Stimulated activated naive B cell treated with anti-CD40 and anti-IgM and Interleukin-4, amounts not matched to agents 10 μg/mL and 1 μg/mL and 100 μg/mL, for 72 hours (primary cell): ENCODE measurements around the gene ZFP36L2.

Source experiments
- ATAC-seq, 2 donors: fragments of 150-1000 bp; cut with Tn5 transposase; replicated peaks; 2 replicates each; pipeline ENCODE4 v1.10.0; 2021; ENCODE audit warnings: moderate library complexity in 1 of 2
- DNase-seq: peaks from one replicate; pipeline ENCODE4 v3.0.0; 2021
- H3K27ac Mint-ChIP-seq: one replicate; pipeline ENCODE4 v1.8.0; 2022; ENCODE audit warnings: mild to moderate bottlenecking, mixed read lengths
- H3K27me3 Mint-ChIP-seq, 2 donors: one replicate each; pipeline ENCODE4 v1.8.0; 2022; ENCODE audit warnings: mixed read lengths in 2 of 2
- H3K36me3 Mint-ChIP-seq, 2 donors: one replicate each; pipeline ENCODE4 v1.8.0; 2022; ENCODE audit warnings: mixed read lengths in 2 of 2, mild to moderate bottlenecking in 1 of 2
- H3K4me1 Mint-ChIP-seq, 2 donors: one replicate each; pipeline ENCODE4 v1.8.0; 2022; ENCODE audit warnings: mixed read lengths in 2 of 2, mild to moderate bottlenecking in 1 of 2
- H3K4me3 Mint-ChIP-seq, 2 donors: one replicate each; pipeline ENCODE4 v1.8.0; 2022; ENCODE audit warnings: mild to moderate bottlenecking in 2 of 2, mixed read lengths in 2 of 2, moderate library complexity in 1 of 2
- H3K9me3 Mint-ChIP-seq, 2 donors: one replicate each; pipeline ENCODE4 v1.8.0; 2022; ENCODE audit warnings: mixed read lengths in 2 of 2, mild to moderate bottlenecking in 1 of 2

The ZFP36L2 gene

DNA sequence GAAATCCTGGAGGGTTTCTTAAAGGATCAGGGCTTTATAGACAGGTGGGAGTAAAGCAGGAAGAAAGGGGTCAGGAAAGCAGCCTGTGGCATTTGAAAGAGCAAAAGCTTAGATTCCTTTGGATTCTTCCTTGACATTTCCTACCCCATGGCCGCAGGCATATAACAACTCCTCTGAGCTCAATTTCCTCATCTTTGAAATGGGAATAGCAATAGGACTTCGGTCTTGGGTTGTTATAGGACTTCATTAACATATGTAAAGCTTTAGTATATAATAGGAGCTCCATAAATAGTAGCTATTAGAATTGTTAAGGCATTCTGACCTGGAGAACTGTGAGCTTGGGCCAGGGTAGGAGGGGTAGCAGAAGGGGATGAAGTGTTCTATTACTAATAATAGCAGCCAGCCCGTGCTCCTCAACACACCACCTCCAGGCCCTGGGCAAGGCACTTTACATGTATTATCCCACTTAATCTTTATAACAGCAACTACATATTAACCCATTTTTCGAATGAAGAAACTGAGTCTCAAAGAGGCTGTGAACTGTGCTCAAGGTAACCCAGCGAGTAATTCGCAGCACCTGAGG lies 10.6 kb downstream of the ZFP36L2 start:
- H3K4me3 Mint-ChIP-seq = no peak overlapping the region
- H3K4me1 Mint-ChIP-seq = peaks cover 32 to 52% of the 10 kb centered on the region in 2 donors
- H3K9me3 Mint-ChIP-seq = no peaks in the 10 kb centered on the region
- H3K27ac Mint-ChIP-seq = no peak overlapping the region
- peaks cover 0 to 3% of the 10 kb centered on the region in 2 donors for H3K36me3 Mint-ChIP-seq
- H3K27me3 Mint-ChIP-seq = no peaks in the 10 kb centered on the region
- no peak for DNase-seq
- ATAC-seq = no peak

DNA sequence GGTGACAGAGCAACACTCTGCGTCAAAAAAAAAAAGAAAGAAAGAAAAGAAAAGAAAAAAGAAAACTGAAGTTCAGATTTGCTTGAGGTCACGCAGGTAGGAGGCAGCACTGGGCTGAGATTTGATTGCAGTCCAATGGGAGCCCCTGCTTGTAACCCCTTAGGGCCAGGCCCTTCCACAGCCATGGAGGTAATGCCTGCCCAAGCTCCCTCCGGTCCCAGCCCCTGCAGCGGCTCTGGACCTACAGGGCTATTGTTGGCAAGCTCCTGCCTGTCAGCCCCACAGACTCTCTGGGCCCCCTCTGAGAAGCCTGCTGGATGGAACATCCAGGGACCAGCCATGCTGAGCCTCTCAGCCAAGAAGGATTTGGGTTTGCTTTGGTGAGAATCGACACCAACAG lies 12.2 kb downstream of the ZFP36L2 start:
- no peak for ATAC-seq

DNA sequence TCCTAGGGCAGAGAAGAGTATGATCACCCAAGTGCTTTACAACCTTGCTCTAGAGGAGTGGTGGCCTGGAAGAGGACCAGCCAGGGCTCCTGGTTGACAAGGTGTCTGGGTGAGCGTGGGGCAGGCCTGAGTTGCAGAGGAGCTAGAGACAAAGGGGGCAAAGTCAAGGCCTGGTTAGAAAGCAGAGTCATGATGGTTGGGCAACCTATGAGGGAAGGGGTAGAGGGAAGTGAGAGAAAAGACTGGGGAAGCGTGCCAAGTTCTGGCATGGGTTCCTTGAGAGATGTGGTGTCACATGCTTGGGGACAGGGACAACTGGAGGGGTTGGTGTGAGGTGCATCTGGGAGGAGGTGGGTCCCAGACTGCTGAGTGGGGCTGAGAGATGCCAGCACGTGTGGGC lies 13.5 kb downstream of the ZFP36L2 start:
- Mint-ChIP-seq H3K36me3 (peaks cover 0 to 3% of the 10 kb centered on the region in 2 donors), H3K4me1 (peaks cover 24 to 35% of the 10 kb centered on the region in 2 donors), H3K9me3 (no peaks in the 10 kb centered on the region), H3K27ac (peak overlapping the region; percentile 80), H3K27me3 (no peaks in the 10 kb centered on the region), H3K4me3 (no peak overlapping the region)
- DNase-seq (peak; percentile 41), ATAC-seq (peak; percentile 83 to 85)

More for the DNA sequence above, 12.2 kb downstream of the ZFP36L2 start:
- Mint-ChIP-seq H3K36me3 (peaks cover 0 to 3% of the 10 kb centered on the region in 2 donors), H3K27ac (no peak overlapping the region), H3K9me3 (no peaks in the 10 kb centered on the region), H3K4me1 (peaks cover 30 to 47% of the 10 kb centered on the region in 2 donors), H3K27me3 (no peaks in the 10 kb centered on the region), H3K4me3 (no peak overlapping the region)
- no peak for DNase-seq

DNA sequence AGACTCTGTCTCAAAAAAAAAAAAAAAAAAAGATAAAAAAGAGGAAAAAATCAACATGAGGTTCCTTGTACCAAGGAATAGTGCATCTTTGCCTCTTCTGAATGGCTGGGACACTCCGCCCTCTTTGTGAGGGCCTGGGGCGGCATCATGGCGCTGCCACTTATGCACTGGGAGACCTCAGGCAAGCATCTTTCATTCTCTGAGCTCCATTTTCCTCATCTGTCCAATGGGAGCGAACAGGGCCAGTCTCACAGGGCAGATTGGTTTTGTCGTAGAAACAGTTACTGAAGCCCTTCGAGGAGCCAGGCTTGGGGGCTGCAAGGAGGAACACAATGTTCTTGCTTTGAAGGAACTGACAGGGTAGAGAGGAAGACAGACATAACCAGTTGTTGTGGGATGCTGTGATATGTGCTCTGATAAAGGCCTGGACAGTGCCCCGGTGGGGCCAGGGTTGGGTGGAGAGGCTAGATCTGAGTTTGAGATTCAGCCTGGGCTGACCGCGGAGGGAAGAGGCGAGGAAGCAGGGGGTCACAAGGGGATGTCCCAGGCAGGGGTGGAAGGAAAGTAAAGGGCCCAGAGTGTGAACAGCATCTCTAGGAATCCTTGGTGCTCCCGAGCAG lies 14.1 kb downstream of the ZFP36L2 start:
- Mint-ChIP-seq H3K27ac (peak overlapping the region; percentile 80), H3K36me3 (peaks cover 0 to 3% of the 10 kb centered on the region in 2 donors)
- no peak for DNase-seq

DNA sequence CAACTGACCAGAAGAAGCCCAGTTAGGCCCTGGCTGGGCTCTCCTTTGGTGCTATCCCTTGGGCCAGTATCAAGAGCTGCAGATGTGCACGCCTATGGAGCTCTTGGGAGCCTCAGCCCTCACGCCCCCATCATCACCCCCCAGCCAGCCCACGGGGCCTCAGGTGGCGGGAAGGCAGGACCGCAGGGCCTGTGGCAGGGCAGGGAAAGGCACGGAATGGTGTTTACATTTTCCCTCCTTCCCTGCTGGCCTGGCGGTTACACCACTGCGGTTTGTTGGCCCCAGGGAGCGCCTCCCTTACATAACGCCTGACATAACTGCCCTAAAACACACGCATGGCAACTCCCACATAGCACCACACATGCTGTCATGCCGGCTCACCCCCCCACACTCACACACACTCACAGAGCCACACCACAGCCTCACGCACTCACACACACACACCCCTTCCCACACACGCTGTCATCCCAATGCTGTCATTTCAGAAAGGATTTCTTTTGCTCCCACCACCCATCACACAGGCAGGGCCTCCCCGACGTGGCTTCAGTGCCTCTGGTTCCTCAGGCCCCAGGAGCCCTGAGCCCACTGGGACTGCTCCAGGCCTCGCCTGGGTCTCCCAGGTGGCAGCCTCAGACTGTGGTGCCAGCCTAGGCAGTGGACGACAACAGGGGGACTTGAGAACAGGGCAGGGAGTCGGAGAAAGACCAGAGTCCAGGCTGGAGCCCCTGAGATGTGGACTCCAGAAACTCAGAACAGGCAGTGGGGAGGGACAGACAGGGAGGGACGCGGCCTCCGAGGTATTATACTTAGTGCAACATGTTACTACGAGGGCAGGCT lies 15.7 kb downstream of the ZFP36L2 start:
- peaks cover 31 to 50% of the 10 kb centered on the region in 2 donors for H3K4me1 Mint-ChIP-seq

More for the DNA sequence above, 14.1 kb downstream of the ZFP36L2 start:
- Mint-ChIP-seq H3K4me3 (no peak overlapping the region), H3K27me3 (no peaks in the 10 kb centered on the region), H3K9me3 (no peaks in the 10 kb centered on the region), H3K4me1 (peaks cover 26 to 35% of the 10 kb centered on the region in 2 donors)
- peak in 1 of 2 donors; percentile 22 for ATAC-seq

DNA sequence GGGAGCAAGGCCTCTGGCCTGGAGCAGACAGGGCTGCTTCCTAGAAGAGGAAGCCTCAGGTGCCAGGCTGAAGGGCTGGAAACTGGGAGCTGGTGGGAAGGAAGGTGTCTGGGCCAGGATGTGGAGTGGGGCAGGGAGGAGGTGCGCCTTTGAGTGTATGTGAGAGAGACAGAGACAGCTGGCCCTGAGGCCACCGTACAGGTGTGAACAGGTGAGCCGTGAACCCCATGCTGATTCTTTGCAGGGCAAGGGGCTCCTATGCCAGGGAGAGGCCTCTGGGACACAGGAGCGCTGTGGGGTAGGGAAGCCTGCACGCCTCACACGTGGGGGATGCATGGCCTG lies 16.3 kb downstream of the ZFP36L2 start:
- Mint-ChIP-seq H3K27ac (no peak overlapping the region), H3K9me3 (no peaks in the 10 kb centered on the region), H3K36me3 (peaks cover 3% of the 10 kb centered on the region in 2 donors), H3K4me3 (no peak overlapping the region), H3K4me1 (peaks cover 31 to 51% of the 10 kb centered on the region in 2 donors), H3K27me3 (no peaks in the 10 kb centered on the region)
- ATAC-seq = no peak
- no peak for DNase-seq

More for the DNA sequence above, 15.7 kb downstream of the ZFP36L2 start:
- Mint-ChIP-seq H3K9me3 (no peaks in the 10 kb centered on the region), H3K4me3 (no peak overlapping the region), H3K36me3 (peaks cover 3% of the 10 kb centered on the region in 2 donors), H3K27ac (no peak overlapping the region), H3K27me3 (no peaks in the 10 kb centered on the region)
- no peak for DNase-seq
- ATAC-seq = peak; percentile 52 to 57

DNA sequence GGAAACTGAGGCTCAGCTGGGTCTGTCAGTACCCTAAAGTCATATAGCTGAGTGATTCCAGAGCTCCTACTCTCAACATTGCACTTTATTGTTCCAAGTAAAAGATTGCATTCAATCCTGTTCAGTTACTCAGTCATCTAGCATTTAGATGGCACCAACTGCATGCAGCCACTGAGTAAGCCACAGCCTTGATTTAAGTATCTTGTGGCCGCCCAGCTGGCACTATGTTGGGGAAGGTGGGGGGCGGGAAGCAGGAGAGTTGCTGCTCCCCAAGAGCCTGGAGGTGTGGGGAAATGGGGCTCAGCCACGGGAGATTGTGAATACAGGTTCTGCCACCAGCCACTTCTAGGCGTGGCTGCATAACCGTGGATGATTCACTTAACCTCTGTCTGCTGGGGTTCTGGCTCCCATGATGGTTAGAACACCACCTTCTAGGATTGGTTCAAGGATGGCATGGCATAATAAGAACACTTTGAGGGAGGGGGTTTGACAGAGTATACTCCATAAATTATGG lies 17.1 kb downstream of the ZFP36L2 start:
- Mint-ChIP-seq H3K4me1 (peaks cover 31 to 51% of the 10 kb centered on the region in 2 donors), H3K4me3 (no peak overlapping the region), H3K36me3 (peaks cover 3% of the 10 kb centered on the region in 2 donors), H3K9me3 (no peaks in the 10 kb centered on the region), H3K27me3 (no peaks in the 10 kb centered on the region), H3K27ac (no peak overlapping the region)
- ATAC-seq (no peak), DNase-seq (no peak)

DNA sequence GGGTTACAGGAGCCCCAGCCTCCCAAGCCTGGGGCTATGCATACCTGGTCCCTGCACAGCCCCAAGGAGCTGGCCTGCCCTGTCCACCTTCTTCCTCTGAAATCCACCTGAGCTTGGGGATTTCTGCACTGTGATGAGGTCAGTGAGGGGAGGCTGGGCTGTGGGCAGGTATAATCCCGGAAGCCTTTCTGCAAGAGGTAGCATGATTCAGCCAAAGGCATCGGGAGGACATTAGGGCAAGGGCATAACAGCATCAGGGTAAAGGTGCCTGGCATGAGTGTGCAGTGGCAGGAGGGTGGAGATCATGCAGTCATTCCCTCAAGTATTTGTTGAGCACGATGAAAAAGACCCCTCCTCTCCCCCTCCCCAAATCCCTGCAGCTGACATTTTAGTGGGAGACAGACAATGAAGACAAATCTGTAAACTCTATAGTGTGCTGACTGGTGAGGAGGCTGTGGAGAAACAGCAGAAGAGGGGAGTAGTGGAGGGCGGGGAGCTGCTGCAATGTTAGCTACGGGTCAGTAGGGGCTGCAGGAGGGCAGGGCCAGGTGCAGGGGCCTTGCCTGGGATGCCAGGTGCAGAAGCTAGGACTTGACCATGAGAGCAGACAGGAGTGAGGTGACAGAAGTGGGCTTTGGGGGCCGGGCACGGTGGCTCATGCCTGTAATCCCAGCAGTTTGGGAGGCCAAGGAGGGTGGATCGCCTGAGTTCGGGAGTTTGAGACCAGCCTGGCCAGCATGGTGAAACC lies 18.7 kb downstream of the ZFP36L2 start:
- DNase-seq (no peak), ATAC-seq (no peak)
- Mint-ChIP-seq H3K27ac (peak overlapping the region; percentile 26), H3K9me3 (no peaks in the 10 kb centered on the region), H3K4me1 (peaks cover 31 to 50% of the 10 kb centered on the region in 2 donors), H3K4me3 (no peak overlapping the region), H3K36me3 (peaks cover 3% of the 10 kb centered on the region in 2 donors), H3K27me3 (no peaks in the 10 kb centered on the region)

DNA sequence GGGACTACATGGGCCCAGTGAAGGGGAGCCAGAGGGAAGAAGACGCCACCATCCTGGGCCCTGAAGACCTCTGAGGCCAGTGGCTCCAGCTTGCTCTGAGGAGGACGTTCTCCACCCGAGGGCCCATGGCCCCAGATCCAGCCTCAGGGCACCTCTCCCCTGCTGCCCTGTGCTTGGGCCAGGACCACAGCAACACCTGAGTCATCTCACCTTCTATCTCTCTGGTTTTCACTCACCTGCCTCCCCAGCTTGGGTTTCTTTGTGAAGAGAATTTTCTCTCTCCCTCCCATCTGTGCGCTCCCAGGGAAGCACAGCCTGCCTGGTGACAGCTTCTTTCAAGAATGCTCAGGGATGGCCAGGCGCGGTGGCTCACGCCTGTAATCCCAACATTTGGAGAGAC lies 19.8 kb downstream of the ZFP36L2 start:
- Mint-ChIP-seq H3K27me3 (no peaks in the 10 kb centered on the region), H3K36me3 (peaks cover 0 to 3% of the 10 kb centered on the region in 2 donors), H3K4me3 (no peak overlapping the region), H3K9me3 (no peaks in the 10 kb centered on the region), H3K4me1 (peaks cover 29 to 50% of the 10 kb centered on the region in 2 donors), H3K27ac (no peak overlapping the region)
- no peak for DNase-seq
- ATAC-seq = no peak

DNA sequence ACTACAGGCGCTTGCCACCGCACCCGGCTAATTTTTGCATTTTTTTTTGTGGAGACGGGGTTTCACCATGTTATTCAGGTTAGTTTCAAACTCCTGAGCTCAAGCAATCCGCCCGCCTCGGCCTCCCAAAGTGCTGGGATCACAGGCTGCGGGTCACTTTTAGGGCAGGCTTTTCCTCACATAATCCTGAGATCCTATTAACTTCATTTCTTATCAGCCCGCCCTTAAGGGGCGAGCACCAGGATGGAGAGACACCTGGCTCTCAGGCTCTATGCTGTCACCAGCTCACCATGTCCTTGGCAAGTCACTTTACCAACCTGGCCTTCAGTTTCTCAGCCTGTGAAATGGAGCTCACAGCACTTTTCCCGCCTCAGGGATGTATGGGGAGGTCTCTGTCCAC lies 23.0 kb downstream of the ZFP36L2 start:
- no peak overlapping the region for H3K27ac Mint-ChIP-seq
- no peak for DNase-seq
- H3K27me3 Mint-ChIP-seq = no peaks in the 10 kb centered on the region
- H3K4me3 Mint-ChIP-seq = no peak overlapping the region
- H3K9me3 Mint-ChIP-seq = no peaks in the 10 kb centered on the region
- ATAC-seq = no peak
- peaks cover 0 to 3% of the 10 kb centered on the region in 2 donors for H3K36me3 Mint-ChIP-seq
- H3K4me1 Mint-ChIP-seq = peaks cover 20 to 52% of the 10 kb centered on the region in 2 donors

DNA sequence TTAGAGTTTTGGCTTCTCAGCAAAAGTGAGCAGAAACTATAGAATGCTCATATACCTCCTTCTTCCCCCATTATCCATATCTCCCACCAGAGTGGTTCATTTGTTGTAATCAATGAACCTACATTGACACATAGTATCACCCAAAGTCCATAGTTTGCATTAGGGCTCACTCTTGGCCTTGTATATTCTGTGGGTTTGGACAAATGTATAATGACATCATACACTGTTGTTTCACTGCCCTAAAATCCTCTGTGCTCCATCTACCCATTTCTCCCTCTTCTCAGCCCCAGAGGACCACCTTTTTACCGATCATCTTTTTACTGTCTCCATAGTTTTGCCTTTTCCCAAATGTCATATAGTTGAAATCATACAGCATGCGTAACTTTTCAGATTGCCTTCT lies 24.1 kb downstream of the ZFP36L2 start:
- H3K36me3 Mint-ChIP-seq = peaks cover 0 to 3% of the 10 kb centered on the region in 2 donors

DNA sequence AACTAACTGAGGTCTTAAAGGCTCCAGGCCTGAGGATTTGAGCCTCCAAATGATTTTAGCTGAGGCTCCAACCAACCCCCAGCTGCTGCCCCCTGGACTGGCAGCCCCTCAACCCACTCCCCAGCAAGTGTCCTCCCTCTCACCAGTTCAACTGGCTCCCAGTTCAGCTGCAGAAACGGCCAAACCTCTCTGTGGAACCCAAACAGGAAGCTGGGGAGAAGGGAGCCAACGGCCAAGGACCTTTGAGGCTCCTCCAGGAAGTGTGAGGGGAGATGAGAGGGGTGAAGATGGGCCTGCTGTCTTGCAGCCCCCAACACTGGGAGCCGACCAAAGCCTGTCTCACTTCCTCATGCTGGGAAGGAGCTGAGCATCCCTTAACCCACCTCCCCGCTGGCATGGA lies 24.9 kb downstream of the ZFP36L2 start:
- Mint-ChIP-seq H3K9me3 (peaks cover 0 to 2% of the 10 kb centered on the region in 2 donors), H3K36me3 (peaks cover 1 to 5% of the 10 kb centered on the region in 2 donors), H3K4me1 (peaks cover 24 to 51% of the 10 kb centered on the region in 2 donors), H3K27me3 (no peaks in the 10 kb centered on the region), H3K27ac (no peak overlapping the region), H3K4me3 (no peak overlapping the region)
- ATAC-seq (no peak), DNase-seq (no peak)

More for the DNA sequence above, 24.1 kb downstream of the ZFP36L2 start:
- Mint-ChIP-seq H3K4me1 (peaks cover 17 to 49% of the 10 kb centered on the region in 2 donors), H3K27me3 (no peaks in the 10 kb centered on the region), H3K4me3 (no peak overlapping the region), H3K27ac (no peak overlapping the region), H3K9me3 (no peaks in the 10 kb centered on the region)
- ATAC-seq = no peak
- no peak for DNase-seq

DNA sequence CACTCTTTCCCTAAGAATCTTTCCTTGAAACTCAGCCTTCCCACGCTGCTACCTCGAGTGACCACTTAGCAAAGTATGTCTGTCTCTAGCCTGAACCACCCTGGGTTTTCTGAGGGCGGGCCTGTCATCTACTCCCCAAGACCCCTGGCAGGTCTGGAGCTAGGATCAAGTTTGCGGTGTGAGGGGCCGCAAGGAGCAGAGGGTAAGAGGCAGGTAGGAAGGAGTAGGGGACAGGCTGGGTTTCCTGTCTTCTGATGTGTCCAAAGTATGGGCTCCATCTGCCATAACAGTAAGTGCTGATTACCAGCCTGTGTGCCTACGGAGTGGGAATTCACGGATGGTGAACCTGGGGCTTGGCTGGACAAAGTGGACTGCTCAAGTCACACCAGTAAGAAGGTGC lies 25.4 kb downstream of the ZFP36L2 start:
- Mint-ChIP-seq H3K4me3 (no peak overlapping the region), H3K9me3 (peaks cover 0 to 3% of the 10 kb centered on the region in 2 donors), H3K36me3 (peaks cover 2 to 3% of the 10 kb centered on the region in 2 donors), H3K27me3 (no peaks in the 10 kb centered on the region), H3K4me1 (peaks cover 23 to 49% of the 10 kb centered on the region in 2 donors), H3K27ac (no peak overlapping the region)
- no peak for DNase-seq
- ATAC-seq = no peak
